Epidermal melanocyte (primary cell): ENCODE results near the gene CHST8.

Experiments
- DNase-seq: peaks from one replicate; pipeline ENCODE4 v3.0.0; 2011; ENCODE audit warnings: low spot score; ENCODE audit not compliant: insufficient read length

CHST8 gene

DNA sequence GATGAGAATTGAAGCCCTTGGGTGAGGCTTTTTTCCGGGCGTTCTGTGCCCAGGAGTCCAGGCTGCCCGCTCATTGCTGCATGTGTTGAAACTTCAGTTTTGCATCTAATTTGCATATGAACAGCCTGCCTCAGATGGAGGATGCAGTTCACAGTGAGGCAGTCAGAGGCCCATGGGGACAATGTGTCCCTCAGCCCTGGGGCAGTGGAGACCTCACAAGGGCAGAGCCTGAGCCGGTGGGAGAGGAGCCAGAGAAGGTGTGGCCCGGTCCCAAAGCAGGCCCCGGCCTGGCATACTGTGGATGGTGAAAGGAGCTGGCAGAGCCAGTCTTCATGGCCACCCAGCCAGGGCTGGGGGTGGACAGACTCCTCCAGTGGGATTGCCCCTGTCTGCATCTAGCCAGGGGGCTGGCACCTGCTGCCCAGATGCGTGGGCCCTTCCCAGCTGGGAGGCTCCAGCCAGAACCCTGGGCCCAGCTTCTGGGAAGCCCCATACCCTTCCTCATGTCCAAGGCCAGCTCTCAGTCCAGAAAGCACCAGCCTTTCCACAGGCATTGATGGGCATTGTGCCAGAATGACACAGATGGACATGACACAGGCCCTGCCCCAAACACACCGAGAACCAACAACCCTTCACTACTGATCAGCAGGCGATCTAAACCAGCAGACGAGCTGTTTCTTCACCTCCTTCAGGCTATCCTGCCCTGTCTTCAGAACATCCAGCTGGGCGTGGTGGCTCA lies 142.0 kb downstream of the CHST8 start:
- DNase-seq = no peak

- DNase-seq = no peak
Observed at GRCh38 chr19:33766623-33767022, 144.9 kb downstream of the CHST8 start.

DNA sequence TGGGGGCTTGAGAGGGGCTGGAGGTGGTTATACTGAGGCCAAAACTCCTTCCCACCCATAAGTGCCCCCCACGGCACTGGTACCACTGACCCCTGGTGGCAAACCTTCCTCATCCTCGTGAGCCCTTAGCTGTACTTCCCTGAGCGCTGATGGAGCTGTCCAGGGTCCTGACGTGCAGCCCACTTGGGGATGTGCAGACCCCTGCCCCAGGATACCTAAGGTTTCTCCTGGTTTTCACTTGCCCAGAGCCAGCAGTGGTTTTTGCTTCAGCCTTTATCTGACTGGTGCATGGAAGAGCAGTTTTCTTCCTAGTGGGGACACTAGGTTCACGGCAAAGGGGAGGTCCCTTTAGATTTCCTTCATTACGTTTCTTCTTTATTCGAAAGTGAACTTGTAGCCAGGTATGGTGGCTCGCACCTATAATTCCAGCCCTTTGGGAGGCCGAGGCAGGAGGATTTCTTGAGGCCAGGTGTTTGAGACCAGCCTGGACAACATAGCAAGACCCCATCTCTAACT lies 146.2 kb downstream of the CHST8 start:
- DNase-seq = no peak

- no peak for DNase-seq
Observed at GRCh38 chr19:33769208-33769607, 147.5 kb downstream of the CHST8 start.

DNA sequence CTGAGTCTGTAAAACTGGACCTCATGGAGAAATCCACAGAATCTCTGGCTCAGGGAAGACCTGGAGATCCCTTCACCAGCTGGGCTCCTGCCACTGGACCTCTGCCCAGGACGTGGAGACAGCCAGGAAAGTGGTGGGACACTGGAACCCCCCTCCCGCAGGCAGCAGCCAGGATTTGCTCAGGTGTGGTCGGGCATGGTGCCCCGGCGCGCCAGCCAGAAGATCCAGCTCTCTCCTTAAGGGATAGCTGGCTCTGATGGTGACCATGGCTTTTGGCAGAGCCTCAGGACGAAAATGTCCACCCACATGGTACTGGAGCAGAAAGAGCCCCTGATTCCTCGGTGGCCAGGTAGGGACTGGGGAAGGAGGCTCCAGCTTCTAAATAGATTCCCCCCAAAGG lies 148.4 kb downstream of the CHST8 start:
- no peak for DNase-seq

GRCh38 chr19:33771384-33772101 lies 149.8 kb downstream of the CHST8 start:
- peak; percentile 65 for DNase-seq

- no peak for DNase-seq
Observed at GRCh38 chr19:33772102-33772857, 150.5 kb downstream of the CHST8 start.

DNA sequence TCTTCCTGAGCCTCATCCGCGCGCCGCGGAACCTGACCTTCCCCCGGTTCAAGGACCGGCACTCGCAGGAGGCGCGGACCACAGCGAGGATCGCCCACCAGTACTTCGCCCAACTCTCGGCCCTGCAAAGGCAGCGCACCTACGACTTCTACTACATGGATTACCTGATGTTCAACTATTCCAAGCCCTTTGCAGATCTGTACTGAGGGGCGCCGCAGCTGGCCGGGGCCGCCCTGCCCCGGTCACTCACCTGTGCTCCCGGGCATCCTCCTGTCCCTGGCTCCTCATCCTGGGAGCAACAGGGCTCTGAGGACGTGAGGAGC lies 151.1 kb downstream of the CHST8 start:
- no peak for DNase-seq

- no peak for DNase-seq
Observed at GRCh38 chr19:33773704-33774624, 152.2 kb downstream of the CHST8 start.

GRCh38 chr19:33774751-33775150 lies 153.0 kb downstream of the CHST8 start:
- no peak for DNase-seq

DNA sequence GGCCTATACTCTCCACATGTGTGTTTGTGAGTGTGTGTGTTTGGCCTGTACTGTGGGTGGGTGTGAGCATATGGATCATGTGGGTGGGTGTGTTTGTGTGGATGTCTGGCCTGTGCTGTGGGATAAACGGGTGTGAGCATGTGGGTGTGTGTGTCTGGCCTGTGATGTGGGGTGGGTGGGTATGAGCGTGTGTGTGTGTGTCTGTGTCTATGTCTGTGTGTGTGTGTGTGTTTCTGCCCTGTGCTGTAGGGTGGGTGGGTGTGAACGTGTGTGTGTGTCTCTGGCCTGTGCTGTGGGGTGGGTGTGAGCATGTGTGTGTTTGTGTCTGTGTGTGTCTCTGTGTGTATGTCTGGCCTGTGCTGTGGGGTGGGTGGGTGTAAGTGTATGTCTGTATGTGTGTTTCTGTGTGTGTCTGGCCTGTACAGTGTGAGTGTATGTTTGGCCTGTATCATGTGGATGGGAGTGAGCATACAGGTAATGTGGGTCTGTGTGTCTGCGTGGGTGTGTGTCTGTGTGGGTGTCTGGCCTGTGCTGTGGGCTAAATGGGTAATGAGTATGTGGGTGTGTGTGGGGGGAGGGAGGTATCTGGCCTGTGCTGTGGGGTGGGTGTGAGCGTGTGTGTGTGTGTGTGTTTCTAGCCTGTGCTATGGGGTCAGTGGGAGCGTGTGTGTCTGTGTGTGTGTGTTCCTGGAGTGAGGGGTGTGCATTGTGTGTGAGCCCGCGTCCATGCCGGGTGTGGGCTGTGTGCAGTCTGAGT lies 154.2 kb downstream of the CHST8 start:
- DNase-seq = no peak

DNA sequence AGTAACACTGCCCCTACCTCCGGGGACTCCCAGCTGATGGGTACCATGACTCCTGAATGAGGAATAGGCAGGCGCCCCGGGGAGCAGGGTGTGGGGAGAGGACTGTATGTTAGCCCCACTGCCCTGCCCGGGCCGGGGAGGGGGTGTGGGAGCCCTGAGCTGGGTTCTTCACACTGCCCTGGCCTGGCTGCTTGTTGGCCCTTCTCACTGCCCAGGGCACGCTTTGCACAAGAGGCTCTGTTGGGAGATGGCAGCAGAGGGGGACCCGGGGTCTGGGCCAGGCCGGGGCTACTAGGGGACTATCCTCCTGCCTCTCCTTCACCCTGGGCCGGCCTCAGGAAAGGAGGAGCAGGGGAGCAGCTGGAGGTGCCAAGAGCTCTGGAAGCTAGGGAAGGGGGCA lies 155.6 kb downstream of the CHST8 start:
- DNase-seq = no peak

GRCh38 chr19:33777753-33778088 lies 156.0 kb downstream of the CHST8 start:
- no peak for DNase-seq

DNA sequence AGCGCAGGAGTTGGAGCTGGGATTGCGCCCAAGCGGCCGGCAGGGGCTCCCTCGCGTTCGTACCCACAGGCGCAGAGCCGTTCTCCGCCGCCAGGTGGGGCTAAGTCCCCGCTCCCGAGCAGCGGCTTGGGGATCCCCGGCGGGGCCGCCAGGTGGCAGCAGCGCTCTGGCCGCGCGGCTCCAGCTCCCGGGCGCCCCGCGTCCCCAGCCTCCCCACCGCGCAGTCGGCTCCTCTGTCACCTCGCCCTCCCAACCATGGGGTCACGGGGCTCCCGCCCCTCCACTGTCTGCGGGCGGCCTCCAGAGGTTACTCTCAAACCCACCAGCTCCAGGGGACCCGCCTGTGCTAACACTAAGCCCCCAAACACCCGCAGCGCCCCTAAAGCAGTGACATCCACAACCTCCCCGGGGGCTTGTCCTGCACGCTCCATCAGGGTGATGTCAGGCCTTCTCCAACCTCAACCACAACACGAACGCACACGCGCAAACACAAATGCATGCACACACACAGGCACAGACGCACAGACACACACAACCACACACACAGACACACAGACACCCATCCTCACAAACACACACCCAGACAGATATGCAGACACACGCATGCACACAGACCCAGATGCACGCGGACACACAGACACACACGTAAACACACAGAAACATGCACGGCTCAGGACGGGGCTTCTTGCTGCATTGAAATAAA lies 156.5 kb downstream of the CHST8 start:
- peak; percentile 80 for DNase-seq

DNA sequence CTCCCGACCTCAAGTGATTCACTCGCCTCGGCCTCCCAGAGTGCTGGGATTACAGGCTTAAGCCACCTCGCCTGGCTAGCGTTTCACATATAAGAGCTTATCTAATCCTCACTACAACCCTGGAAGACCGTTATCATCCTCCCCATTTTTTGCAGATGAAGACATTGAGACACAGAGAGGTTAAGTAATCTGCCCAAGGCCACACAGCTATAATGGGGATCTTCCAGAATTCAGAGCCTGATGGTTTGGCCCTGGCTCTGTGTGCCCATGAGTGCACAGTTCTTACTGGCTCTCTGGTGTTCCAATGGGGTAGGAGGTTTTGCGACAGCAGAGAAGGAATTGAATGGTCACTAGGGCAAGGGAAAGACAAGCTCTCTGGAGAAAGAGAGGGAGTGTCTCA lies 158.1 kb downstream of the CHST8 start:
- no peak for DNase-seq

DNA sequence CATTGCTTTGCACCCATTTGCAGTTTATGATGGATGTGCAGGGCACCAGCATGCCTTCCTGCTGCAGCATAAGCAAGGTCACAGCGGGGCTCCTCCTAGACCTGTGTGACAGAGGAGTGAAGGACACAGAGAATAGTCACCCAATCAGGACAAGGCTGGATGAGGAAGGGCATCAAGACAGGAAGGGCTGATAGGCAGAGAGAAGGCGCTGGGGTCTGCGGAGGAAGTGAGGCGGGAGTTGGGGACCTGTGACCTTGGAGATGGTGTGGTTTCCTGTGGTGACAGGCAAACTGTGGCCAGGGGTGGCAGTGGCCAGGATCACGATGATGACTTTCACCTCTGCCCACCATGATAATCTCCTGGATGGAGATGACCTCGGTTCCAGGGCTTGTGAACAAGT lies 158.5 kb downstream of the CHST8 start:
- DNase-seq = no peak

DNA sequence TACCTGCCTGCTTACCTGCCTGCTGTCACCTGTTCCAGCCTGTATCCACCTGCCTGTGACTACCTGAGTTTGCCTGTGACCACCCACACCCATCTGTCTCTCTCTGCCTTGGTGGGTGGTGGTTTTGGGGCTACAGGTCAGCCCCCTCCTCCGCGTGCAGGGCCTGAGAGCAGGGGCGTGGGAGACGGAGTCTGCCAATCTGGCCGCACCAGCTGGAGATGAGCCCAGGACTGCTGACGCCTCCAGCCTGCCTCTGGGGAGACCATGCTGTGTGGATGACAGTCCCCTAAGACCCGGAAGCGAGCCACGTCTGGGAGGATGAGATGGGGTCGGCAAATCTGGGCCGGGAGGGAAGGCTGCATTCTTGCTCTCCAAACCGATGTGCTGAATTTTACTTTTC lies 159.0 kb downstream of the CHST8 start:
- no peak for DNase-seq

- no peak for DNase-seq
Observed at GRCh38 chr19:33781415-33781935, 159.7 kb downstream of the CHST8 start.

DNA sequence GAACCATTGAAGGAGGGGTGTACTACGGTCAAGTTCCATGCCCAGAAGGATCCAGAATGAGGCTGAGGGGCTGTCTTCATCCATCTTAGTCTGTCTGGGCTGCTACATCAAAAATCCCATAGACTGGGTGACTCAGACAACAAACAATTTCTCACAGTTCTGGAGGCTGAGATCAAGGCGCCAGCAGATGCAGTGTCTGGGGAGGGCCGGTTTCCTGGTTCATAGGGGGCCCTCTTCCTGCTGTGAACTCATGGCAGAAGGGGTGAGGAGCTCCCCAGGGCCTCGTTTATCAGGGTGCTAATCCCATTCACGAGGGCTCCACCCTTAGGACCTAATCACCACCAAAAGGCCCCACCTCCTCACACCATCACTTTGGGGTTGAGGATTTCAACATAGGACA lies 160.2 kb downstream of the CHST8 start:
- no peak for DNase-seq

- no peak for DNase-seq
Observed at GRCh38 chr19:33784432-33784831, 162.7 kb downstream of the CHST8 start.
